ENCODE measurements around the gene DNASE2B.

DNASE2B gene

GRCh38 chr1:84368441-84368840 is 29.8 kb upstream of the DNASE2B start:
- no peak overlapping the region for H3K4me3 ChIP-seq (ENCODE audit: low read depth, low read length)

GRCh38 chr1:84370266-84370665 is 28.0 kb upstream of the DNASE2B start:
- no peak for DNase-seq
- Histone ChIP-seq H3K9me3 (ENCODE audit: severe bottlenecking) (no peaks in the 10 kb centered on the region), H3K4me3 (ENCODE audit: low read depth, low read length) (no peak overlapping the region), H3K27me3 (ENCODE audit: insufficient read depth, low read depth, severe bottlenecking) (no peaks in the 10 kb centered on the region), H3K27ac (no peak overlapping the region), H3K36me3 (no peaks in the 10 kb centered on the region)
- TF ChIP-seq CTCF (IDR thresholded peaks at IDR 0.05; ENCODE audit: low read depth, low read length): no peak

More at GRCh38 chr1:84368441-84368840, 29.8 kb upstream of the DNASE2B start:
- Histone ChIP-seq H3K36me3 (no peaks in the 10 kb centered on the region), H3K9me3 (ENCODE audit: severe bottlenecking) (no peaks in the 10 kb centered on the region), H3K27ac (no peak overlapping the region), H3K27me3 (ENCODE audit: insufficient read depth, low read depth, severe bottlenecking) (no peaks in the 10 kb centered on the region)
- DNase-seq: no peak
- TF ChIP-seq CTCF (IDR thresholded peaks at IDR 0.05; ENCODE audit: low read depth, low read length): no peak

- no peaks in the 10 kb centered on the region for H3K36me3 ChIP-seq
- no peaks in the 10 kb centered on the region for H3K27me3 ChIP-seq (ENCODE audit: insufficient read depth, low read depth, severe bottlenecking)
- DNase-seq: no peak
- H3K27ac ChIP-seq: no peak overlapping the region
- no peak overlapping the region for H3K4me3 ChIP-seq (ENCODE audit: low read depth, low read length)
- H3K9me3 ChIP-seq (ENCODE audit: severe bottlenecking): no peaks in the 10 kb centered on the region
- TF ChIP-seq CTCF (IDR thresholded peaks at IDR 0.05; ENCODE audit: low read depth, low read length): no peak
These were observed 27.4 kb upstream of the DNASE2B start for GRCh38 chr1:84370831-84371394.

GRCh38 chr1:84373436-84374141 is 24.7 kb upstream of the DNASE2B start:
- TF ChIP-seq CTCF (IDR thresholded peaks at IDR 0.05; ENCODE audit: low read depth, low read length): no peak
- no peaks in the 10 kb centered on the region for H3K27me3 ChIP-seq (ENCODE audit: insufficient read depth, low read depth, severe bottlenecking)
- H3K4me3 ChIP-seq (ENCODE audit: low read depth, low read length): no peak overlapping the region
- H3K36me3 ChIP-seq: no peaks in the 10 kb centered on the region
- no peak for DNase-seq
- H3K27ac ChIP-seq: no peak overlapping the region
- no peaks in the 10 kb centered on the region for H3K9me3 ChIP-seq (ENCODE audit: severe bottlenecking)

- Histone ChIP-seq H3K27me3 (ENCODE audit: insufficient read depth, low read depth, severe bottlenecking) (no peaks in the 10 kb centered on the region), H3K9me3 (ENCODE audit: severe bottlenecking) (no peaks in the 10 kb centered on the region), H3K27ac (no peak overlapping the region), H3K4me3 (ENCODE audit: low read depth, low read length) (no peak overlapping the region), H3K36me3 (no peaks in the 10 kb centered on the region)
- DNase-seq: no peak
- no peak for TF ChIP-seq CTCF (IDR thresholded peaks at IDR 0.05; ENCODE audit: low read depth, low read length)
These were observed 23.1 kb upstream of the DNASE2B start for GRCh38 chr1:84374991-84375696.

Data from WERI-Rb-1 (cell line).